ENCODE data around the gene MRPL3.
A peak's percentile ranks its signal among the peaks of the same experiment; 100 is the strongest.
"Not testable (repeated sequence)": the region's sequence is repeated elsewhere in the genome, so short reads cannot be mapped to it uniquely, and the experiment has no call there.

The MRPL3 gene

DNA sequence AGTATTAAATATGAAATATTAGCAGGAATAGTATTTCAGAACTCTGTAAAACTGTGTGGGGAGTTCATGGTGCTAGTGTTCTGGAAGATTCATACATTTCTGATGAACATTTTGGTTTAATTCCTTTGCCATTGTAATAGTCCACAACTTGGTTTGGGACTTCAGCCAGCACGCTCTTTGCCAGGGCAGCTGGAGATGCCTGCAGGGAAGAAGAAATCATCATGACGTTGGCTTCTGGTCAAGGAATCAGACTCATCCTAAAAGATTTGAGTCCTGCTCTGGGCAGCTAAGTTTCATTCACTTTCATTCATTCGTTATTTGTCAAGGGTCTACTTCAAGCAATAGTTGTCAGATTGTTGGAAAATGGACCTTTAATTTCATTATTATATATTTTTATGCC, 32.4 kb upstream of the MRPL3 start:
- Mint-ChIP-seq H3K27ac (no peak overlapping the region), H3K4me1 (ENCODE audit: low read depth) (peaks cover 6% of the 10 kb centered on the region), H3K4me3 (no peak overlapping the region)

DNA sequence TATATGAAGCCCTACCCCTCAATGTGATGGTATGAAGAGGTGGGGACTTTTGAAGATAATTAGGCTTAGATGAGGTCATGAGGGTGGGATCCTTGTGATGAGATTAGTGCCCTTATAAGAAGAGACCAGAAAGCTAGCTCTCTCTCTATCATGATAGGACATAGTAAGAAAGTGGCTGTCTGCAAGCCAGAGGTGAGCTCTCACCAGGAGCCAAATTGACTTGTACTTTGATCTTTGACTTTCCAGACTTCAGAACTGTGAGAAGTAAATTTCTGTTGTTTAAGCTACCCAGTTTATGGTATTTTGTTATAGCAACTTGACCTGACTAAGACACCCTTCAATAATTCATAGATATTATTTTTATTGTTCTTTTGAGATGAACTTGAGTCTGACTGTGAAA, 29.9 kb upstream of the MRPL3 start:
- no peak overlapping the region for H3K27ac Mint-ChIP-seq
- no peak overlapping the region for H3K4me3 Mint-ChIP-seq
- H3K9me3 Mint-ChIP-seq: no peaks in the 10 kb centered on the region
- H3K36me3 Mint-ChIP-seq (ENCODE audit: low read depth): no peaks in the 10 kb centered on the region
- intact Hi-C loops (cut with micrococcal nuclease): no loop called here
- no peaks in the 10 kb centered on the region for H3K4me1 Mint-ChIP-seq (ENCODE audit: low read depth)
- peaks cover 20% of the 10 kb centered on the region for H3K27me3 Mint-ChIP-seq

More for the DNA sequence above, 32.4 kb upstream of the MRPL3 start:
- H3K9me3 Mint-ChIP-seq: no peaks in the 10 kb centered on the region
- H3K36me3 Mint-ChIP-seq (ENCODE audit: low read depth): no peaks in the 10 kb centered on the region
- intact Hi-C loops (cut with micrococcal nuclease): no loop called here
- peaks cover 10% of the 10 kb centered on the region for H3K27me3 Mint-ChIP-seq

- peaks cover 35% of the 10 kb centered on the region for H3K27me3 Mint-ChIP-seq
- intact Hi-C loops (cut with micrococcal nuclease): no loop called here
- H3K27ac Mint-ChIP-seq: no peak overlapping the region
- H3K4me3 Mint-ChIP-seq: no peak overlapping the region
- H3K36me3 Mint-ChIP-seq (ENCODE audit: low read depth): no peaks in the 10 kb centered on the region
- H3K9me3 Mint-ChIP-seq: no peaks in the 10 kb centered on the region
- no peaks in the 10 kb centered on the region for H3K4me1 Mint-ChIP-seq (ENCODE audit: low read depth)
Observed at GRCh38 chr3:131530843-131531242, 28.1 kb upstream of the MRPL3 start.

DNA sequence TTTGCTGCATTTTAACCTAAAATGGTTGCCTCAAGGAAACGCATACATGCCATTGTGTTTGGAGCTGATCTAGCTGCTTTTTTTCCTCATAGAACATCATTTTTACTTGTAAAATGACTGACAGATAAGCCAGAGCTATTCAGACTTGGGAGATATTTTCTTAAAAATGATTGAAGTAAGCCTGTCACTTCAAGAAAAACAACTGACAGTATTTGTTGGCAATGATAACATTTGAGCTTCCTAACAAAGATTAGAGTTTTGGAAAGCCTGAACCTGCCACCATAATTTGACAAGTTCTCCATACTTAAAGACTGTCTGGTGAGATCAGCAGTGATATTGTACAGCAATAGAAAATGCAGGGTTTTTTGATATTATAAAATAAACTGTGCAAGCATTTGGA, 27.6 kb upstream of the MRPL3 start:
- Mint-ChIP-seq H3K27me3 (peaks cover 38% of the 10 kb centered on the region), H3K9me3 (no peaks in the 10 kb centered on the region), H3K27ac (no peak overlapping the region), H3K36me3 (ENCODE audit: low read depth) (no peaks in the 10 kb centered on the region), H3K4me3 (no peak overlapping the region), H3K4me1 (ENCODE audit: low read depth) (no peaks in the 10 kb centered on the region)
- intact Hi-C loops (cut with micrococcal nuclease): no loop called here

DNA sequence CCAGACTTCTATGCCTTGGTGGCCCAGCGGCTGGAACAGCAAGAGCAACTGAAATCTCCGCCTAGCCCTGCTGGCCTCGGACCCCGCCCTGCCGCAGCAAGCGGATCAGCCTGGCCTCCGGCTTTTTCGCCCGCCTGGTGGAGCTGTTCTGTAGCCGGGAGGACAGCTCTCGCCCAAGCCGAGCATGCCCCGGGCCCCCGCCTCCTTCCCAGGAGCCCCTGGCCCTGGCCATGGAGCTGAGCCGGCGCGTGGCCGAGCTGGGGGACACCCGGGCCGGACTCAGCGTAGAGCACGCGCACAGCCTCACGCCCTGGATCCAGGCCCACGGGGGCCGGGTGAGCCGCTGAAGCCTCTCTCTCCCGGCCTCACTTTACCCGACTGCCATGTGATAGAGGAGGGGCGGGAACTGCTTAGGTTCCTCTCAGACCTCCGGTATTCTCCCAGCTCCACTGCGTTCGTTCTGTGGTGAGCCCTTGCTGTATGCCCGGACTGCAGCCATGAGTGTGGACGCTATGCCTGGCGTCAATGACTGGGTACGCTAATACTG, 24.1 kb upstream of the MRPL3 start:
- intact Hi-C loops (cut with micrococcal nuclease): no loop called here
- no peaks in the 10 kb centered on the region for H3K9me3 Mint-ChIP-seq
- H3K36me3 Mint-ChIP-seq (ENCODE audit: low read depth): no peaks in the 10 kb centered on the region
- no peaks in the 10 kb centered on the region for H3K4me1 Mint-ChIP-seq (ENCODE audit: low read depth)
- H3K27ac Mint-ChIP-seq: peak overlapping the region; percentile 63
- H3K4me3 Mint-ChIP-seq: peak overlapping the region; percentile 51
- H3K27me3 Mint-ChIP-seq: peaks cover 39% of the 10 kb centered on the region

- Mint-ChIP-seq H3K27ac (no peak overlapping the region), H3K36me3 (ENCODE audit: low read depth) (no peaks in the 10 kb centered on the region), H3K4me3 (no peak overlapping the region), H3K9me3 (peaks cover 6% of the 10 kb centered on the region), H3K4me1 (ENCODE audit: low read depth) (no peaks in the 10 kb centered on the region), H3K27me3 (peaks cover 4% of the 10 kb centered on the region)
- intact Hi-C loops (cut with micrococcal nuclease): no loop called here
Observed at GRCh38 chr3:131518680-131519079, 15.9 kb upstream of the MRPL3 start.

DNA sequence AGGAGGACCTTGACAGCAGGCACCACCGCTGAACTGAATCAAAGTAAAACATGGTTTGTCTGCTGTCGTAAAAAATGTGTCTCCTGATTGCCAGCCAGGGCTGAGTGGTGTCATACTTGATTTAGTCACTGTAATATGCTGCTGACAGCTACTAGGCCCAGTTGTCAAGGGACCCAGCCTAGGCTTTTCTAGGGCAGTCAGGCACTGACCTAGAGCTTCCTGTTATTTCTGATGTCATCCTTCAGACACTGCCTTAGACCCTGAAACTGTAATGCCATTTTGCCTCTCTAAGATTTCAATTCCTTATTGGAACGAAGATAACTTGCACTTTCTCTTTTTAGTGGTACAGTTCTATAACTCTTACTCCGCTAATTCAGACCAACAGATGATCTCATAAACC, 2.6 kb upstream of the MRPL3 start:
- no peaks in the 10 kb centered on the region for H3K27me3 Mint-ChIP-seq
- peak overlapping the region; percentile 99 for H3K27ac Mint-ChIP-seq
- peaks cover 39% of the 10 kb centered on the region for H3K4me1 Mint-ChIP-seq (ENCODE audit: low read depth)
- no peaks in the 10 kb centered on the region for H3K9me3 Mint-ChIP-seq
- intact Hi-C loops (cut with micrococcal nuclease): loop anchor here (2.0 to 10.0 kb wide), 2 partner anchors 145 to 611 kb away; partner anchors contain the start of gene ATP2C1
- peaks cover 17% of the 10 kb centered on the region for H3K36me3 Mint-ChIP-seq (ENCODE audit: low read depth)
- H3K4me3 Mint-ChIP-seq: no peak overlapping the region

GRCh38 chr3:131503320-131503635, 507 bp upstream of the MRPL3 start:
- H3K27ac Mint-ChIP-seq: peak overlapping the region; percentile 99
- peak overlapping the region; percentile 100 for H3K4me3 Mint-ChIP-seq
- intact Hi-C loops (cut with micrococcal nuclease): loop anchor here (2.0 to 10.0 kb wide), 3 partner anchors 116 to 608 kb away; partner anchors contain the start of genes ASTE1, ATP2C1 and NEK11
- peaks cover 38% of the 10 kb centered on the region for H3K36me3 Mint-ChIP-seq (ENCODE audit: low read depth)
- H3K4me1 Mint-ChIP-seq (ENCODE audit: low read depth): peaks cover 39% of the 10 kb centered on the region
- no peaks in the 10 kb centered on the region for H3K9me3 Mint-ChIP-seq
- H3K27me3 Mint-ChIP-seq: no peaks in the 10 kb centered on the region

GRCh38 chr3:131501949-131502348, 822 bp downstream of the MRPL3 start:
- intact Hi-C loops (cut with micrococcal nuclease): loop anchor here (2.0 to 10.0 kb wide), 3 partner anchors 115 to 607 kb away; partner anchors contain the start of genes ASTE1, ATP2C1 and NEK11
- Mint-ChIP-seq H3K36me3 (ENCODE audit: low read depth) (peaks cover 51% of the 10 kb centered on the region), H3K9me3 (no peaks in the 10 kb centered on the region), H3K4me3 (peak overlapping the region; percentile 100), H3K27ac (peak overlapping the region; percentile 99), H3K27me3 (no peaks in the 10 kb centered on the region), H3K4me1 (ENCODE audit: low read depth) (peaks cover 41% of the 10 kb centered on the region)

DNA sequence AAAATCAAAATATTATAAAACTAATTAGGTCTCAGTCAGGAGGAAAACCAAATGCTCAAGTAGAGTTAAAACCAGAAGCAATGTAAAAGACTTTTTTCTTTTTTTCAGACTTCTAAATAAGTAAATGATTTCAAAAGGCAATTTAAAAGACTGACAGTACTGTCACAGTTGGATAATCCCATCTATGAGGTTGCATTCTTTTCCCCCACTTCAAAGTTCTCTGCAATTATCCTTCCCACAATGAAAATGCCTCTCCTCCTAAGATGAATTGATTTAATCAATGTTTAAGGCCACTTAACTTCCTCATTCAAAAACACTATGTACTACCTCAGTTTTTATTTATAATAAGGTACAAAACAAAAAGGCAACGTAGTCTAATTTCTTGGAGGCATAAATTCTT, 8.1 kb downstream of the MRPL3 start:
- no peaks in the 10 kb centered on the region for H3K27me3 Mint-ChIP-seq
- H3K4me3 Mint-ChIP-seq: no peak overlapping the region
- H3K4me1 Mint-ChIP-seq (ENCODE audit: low read depth): peaks cover 17% of the 10 kb centered on the region
- no peaks in the 10 kb centered on the region for H3K9me3 Mint-ChIP-seq
- no peak overlapping the region for H3K27ac Mint-ChIP-seq
- intact Hi-C loops (cut with micrococcal nuclease): no loop called here
- peaks cover 44% of the 10 kb centered on the region for H3K36me3 Mint-ChIP-seq (ENCODE audit: low read depth)

GRCh38 chr3:131491775-131492174, 11.0 kb downstream of the MRPL3 start:
- Mint-ChIP-seq H3K27me3 (no peaks in the 10 kb centered on the region), H3K27ac (no peak overlapping the region), H3K4me3 (no peak overlapping the region), H3K36me3 (ENCODE audit: low read depth) (peaks cover 25% of the 10 kb centered on the region), H3K9me3 (no peaks in the 10 kb centered on the region), H3K4me1 (ENCODE audit: low read depth) (peaks cover 14% of the 10 kb centered on the region)
- intact Hi-C loops (cut with micrococcal nuclease): no loop called here

DNA sequence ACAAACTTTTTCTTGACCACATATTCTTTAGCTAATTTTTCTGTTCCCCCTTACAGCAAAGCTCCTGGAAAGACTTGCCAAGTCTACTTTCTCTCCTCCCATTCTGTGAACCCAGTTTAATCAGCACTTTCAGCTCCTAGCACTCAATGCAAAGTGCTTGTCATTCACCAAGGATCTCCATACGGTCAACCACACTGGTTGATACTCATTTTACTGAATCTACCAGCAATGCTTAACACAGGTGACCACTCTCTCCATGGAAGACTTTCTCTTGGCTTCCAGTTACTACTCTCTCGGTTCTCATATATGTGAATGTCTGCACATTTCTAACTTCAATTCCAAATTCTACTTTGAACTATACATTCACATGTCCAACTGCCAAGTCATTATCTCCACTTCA, 11.7 kb downstream of the MRPL3 start:
- intact Hi-C loops (cut with micrococcal nuclease): no loop called here

GRCh38 chr3:131486545-131486944, 16.2 kb downstream of the MRPL3 start:
- H3K4me3 Mint-ChIP-seq; H3K27me3 Mint-ChIP-seq; H3K27ac Mint-ChIP-seq; intact Hi-C loops (cut with micrococcal nuclease); H3K4me1 Mint-ChIP-seq (ENCODE audit: low read depth); H3K9me3 Mint-ChIP-seq: not testable (repeated sequence)
- H3K36me3 Mint-ChIP-seq (ENCODE audit: low read depth): peaks cover 36% of the 10 kb centered on the region

More for the DNA sequence above, 11.7 kb downstream of the MRPL3 start:
- no peak overlapping the region for H3K4me3 Mint-ChIP-seq
- H3K27ac Mint-ChIP-seq: no peak overlapping the region
- peaks cover 8% of the 10 kb centered on the region for H3K4me1 Mint-ChIP-seq (ENCODE audit: low read depth)
- peaks cover 25% of the 10 kb centered on the region for H3K36me3 Mint-ChIP-seq (ENCODE audit: low read depth)
- no peaks in the 10 kb centered on the region for H3K9me3 Mint-ChIP-seq
- no peaks in the 10 kb centered on the region for H3K27me3 Mint-ChIP-seq

- Mint-ChIP-seq H3K27me3 (no peaks in the 10 kb centered on the region), H3K27ac (no peak overlapping the region), H3K4me1 (ENCODE audit: low read depth) (no peaks in the 10 kb centered on the region), H3K4me3 (no peak overlapping the region), H3K9me3 (no peaks in the 10 kb centered on the region), H3K36me3 (ENCODE audit: low read depth) (peaks cover 44% of the 10 kb centered on the region)
- intact Hi-C loops (cut with micrococcal nuclease): no loop called here
Observed at GRCh38 chr3:131485119-131485518, 17.7 kb downstream of the MRPL3 start.

- intact Hi-C loops (cut with micrococcal nuclease): no loop called here
- H3K4me1 Mint-ChIP-seq (ENCODE audit: low read depth): no peaks in the 10 kb centered on the region
Observed at GRCh38 chr3:131484496-131485111, 18.2 kb downstream of the MRPL3 start.

More at GRCh38 chr3:131484496-131485111, 18.2 kb downstream of the MRPL3 start:
- no peaks in the 10 kb centered on the region for H3K27me3 Mint-ChIP-seq
- peaks cover 50% of the 10 kb centered on the region for H3K36me3 Mint-ChIP-seq (ENCODE audit: low read depth)
- H3K27ac Mint-ChIP-seq: no peak overlapping the region
- no peak overlapping the region for H3K4me3 Mint-ChIP-seq
- no peaks in the 10 kb centered on the region for H3K9me3 Mint-ChIP-seq
